ENCODE data around the gene TKFC. TPM values are rescaled to one million over a fixed set of nuclear protein-coding genes. Genes with fewer than 3 reads are reported as not detected.

The TKFC gene
- total and polyA plus RNA-seq, 9 of the 15 experiments (the other 6 are each of a cell fraction or from before 2014, with no cell fraction given) = 2.0 to 61.7 (median 28.5) TPM

GRCh38 chr11:61361741-61362541, 28.9 kb downstream of the TKFC start, which contains the start of the genes CYB561A3 and TMEM138 (continued):
- TF ChIP-seq ZHX1 (conservative IDR thresholded peaks at IDR 0.05; ENCODE audit: low read length) = no peak
- no peak for TF ChIP-seq ZBTB49 (CRISPR knock-in tag; IDR thresholded peaks at IDR 0.05; ENCODE audit: borderline replicate concordance)
- TF ChIP-seq NCOA2 (IDR thresholded peaks at IDR 0.05; ENCODE audit: partially characterized antibody in 2 of 2) = no peak
- peak; percentile 42 to 47; a peak in 2 of 4 replicates for TF ChIP-seq SIX5 (IDR thresholded peaks at IDR 0.05; ENCODE audit: borderline replicate concordance in 1 of 2, insufficient read depth in 1 of 2, low read depth in 1 of 2, low read length in 2 of 2)
- TF ChIP-seq KDM1A (IDR thresholded peaks at IDR 0.05) = no peak
- TF ChIP-seq ZNF449 (CRISPR knock-in tag; IDR thresholded peaks at IDR 0.05) = no peak
- TF ChIP-seq ZC3H11A (IDR thresholded peaks at IDR 0.05; ENCODE audit: low read depth, low read length) = no peak
- TF ChIP-seq NR4A1 (CRISPR knock-in tag; IDR thresholded peaks at IDR 0.05) = no peak
- TF ChIP-seq NR4A1 (tag; IDR thresholded peaks at IDR 0.05) = no peak
- no peak for TF ChIP-seq DEAF1 (CRISPR knock-in tag; IDR thresholded peaks at IDR 0.05)
- peak; percentile 32; the same call in 1 of the 2 replicates for TF ChIP-seq SIN3B (IDR thresholded peaks at IDR 0.05; ENCODE audit: low read depth)
- TF ChIP-seq CHAMP1 (IDR thresholded peaks at IDR 0.05) = no peak
- no peak for TF ChIP-seq ATF4 (CRISPR knock-in tag; IDR thresholded peaks at IDR 0.05)
- peak; percentile 92 for TF ChIP-seq POLR2A (conservative IDR thresholded peaks at IDR 0.05)
- no peak for TF ChIP-seq SMC3 (conservative IDR thresholded peaks at IDR 0.05; ENCODE audit: insufficient read depth, low read depth, low read length)

All from K562 (cell line).